KOPT-K1 (cell line): ENCODE data around the gene PTPRM.

Experiments used
- H3K27ac ChIP-seq: fragments of 200-600 bp; sonication (generic); 2 replicates; pipeline ENCODE4 v1.5.1; 2016; ENCODE audit warnings: antibody characterized with exemption, mild to moderate bottlenecking, low read depth, low read length; ENCODE audit not compliant: poor library complexity, severe bottlenecking
- H3K36me3 ChIP-seq: fragments of 200-600 bp; sonication (generic); 2 replicates; pipeline ENCODE4 v1.5.1; 2017; ENCODE audit warnings: antibody characterized with exemption, mild to moderate bottlenecking, low read length, moderate library complexity; ENCODE audit not compliant: insufficient read depth
- H3K9me3 ChIP-seq: fragments of 200-600 bp; sonication (generic); 2 replicates; pipeline ENCODE4 v1.5.1; 2017; ENCODE audit warnings: antibody characterized with exemption, low read length, mild to moderate bottlenecking; ENCODE audit not compliant: insufficient read depth, poor library complexity, severe bottlenecking

PTPRM gene

DNA sequence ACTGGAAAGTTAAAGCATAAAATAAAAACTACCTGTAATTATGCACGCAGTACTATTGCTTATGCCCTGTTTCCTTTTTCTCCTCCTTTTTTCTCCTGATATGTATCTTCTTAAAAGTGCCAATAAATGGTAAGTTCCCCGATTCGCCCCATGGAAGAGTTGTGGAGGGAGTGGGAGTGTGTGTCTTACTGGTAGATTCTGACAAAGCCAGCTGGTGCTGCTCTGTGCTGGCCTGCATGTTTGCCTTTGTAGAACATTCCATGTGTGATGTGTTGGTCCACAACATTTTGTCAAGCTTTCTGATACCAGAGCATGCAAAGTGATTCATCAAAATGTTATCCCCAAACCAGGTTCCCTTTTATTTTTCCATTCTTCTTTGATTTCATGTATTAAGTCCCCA, 685.3 kb downstream of the PTPRM start:
- H3K27ac ChIP-seq = no peak overlapping the region
- H3K36me3 ChIP-seq = no peaks in the 10 kb centered on the region
- no peaks in the 10 kb centered on the region for H3K9me3 ChIP-seq

DNA sequence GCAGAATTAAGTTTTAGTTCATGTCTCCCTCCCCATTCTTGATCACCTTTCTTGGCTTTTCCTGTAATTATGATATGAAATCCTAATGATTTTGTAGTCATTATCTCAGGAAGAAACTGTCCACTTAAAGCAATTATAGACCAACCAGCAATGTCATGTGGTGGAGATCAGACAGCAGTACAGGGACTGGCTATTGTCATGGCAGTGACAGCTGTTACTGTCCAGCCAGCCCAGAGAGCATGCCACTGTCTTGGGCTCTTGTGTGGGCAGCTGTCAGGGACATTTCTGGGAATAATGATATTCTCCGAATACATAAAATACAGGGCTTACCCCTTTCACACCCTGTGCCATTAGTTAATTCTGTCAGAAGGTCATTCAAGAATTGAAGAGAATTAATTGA, 686.8 kb downstream of the PTPRM start:
- H3K36me3 ChIP-seq = no peaks in the 10 kb centered on the region
- H3K9me3 ChIP-seq = no peaks in the 10 kb centered on the region
- no peak overlapping the region for H3K27ac ChIP-seq

DNA sequence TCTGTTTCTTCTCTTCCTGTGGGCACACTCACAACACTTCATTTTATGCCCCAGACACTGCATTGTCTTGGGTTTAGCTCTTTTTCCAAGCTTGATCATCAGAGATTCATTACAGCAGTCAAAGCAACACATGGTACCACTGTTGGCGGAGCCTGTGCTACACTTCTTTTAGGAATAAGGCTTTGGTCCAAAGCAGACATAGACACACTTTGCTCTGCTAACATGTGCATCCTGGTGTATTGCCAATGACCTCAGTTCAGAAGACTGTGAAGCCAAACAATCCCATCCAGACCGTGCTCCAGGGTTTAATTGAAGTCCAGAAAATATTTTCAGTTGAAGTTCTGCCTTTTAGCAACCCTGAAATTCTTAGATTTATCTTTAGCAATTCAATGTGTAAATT, 687.5 kb downstream of the PTPRM start:
- H3K36me3 ChIP-seq = no peaks in the 10 kb centered on the region
- H3K27ac ChIP-seq = no peak overlapping the region
- no peaks in the 10 kb centered on the region for H3K9me3 ChIP-seq

GRCh38 chr18:8257851-8258434, 690.8 kb downstream of the PTPRM start:
- no peaks in the 10 kb centered on the region for H3K9me3 ChIP-seq
- no peaks in the 10 kb centered on the region for H3K36me3 ChIP-seq
- H3K27ac ChIP-seq = no peak overlapping the region

GRCh38 chr18:8260319-8260718, 693.2 kb downstream of the PTPRM start:
- Histone ChIP-seq H3K27ac (no peak overlapping the region), H3K36me3 (no peaks in the 10 kb centered on the region), H3K9me3 (no peaks in the 10 kb centered on the region)

DNA sequence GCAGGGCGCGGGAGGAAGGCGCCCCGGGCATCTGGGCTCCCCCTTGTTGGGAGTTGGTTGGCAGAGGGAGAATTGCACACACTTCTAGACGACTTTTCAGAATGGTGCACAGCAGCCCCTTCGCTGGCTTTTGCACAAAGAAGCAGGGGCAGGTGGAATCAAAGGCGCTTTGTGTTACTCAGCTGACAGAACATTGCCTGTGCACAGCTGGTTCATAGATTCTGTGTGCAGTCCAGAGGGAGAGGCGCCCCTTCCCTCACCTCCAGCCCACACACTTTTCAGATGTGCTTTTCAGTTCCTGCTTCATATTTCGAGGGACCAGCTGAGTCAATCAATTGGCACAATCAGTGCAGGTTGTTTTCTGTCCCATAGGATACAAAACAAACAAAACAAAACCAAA, 693.7 kb downstream of the PTPRM start:
- H3K27ac ChIP-seq = no peak overlapping the region
- H3K9me3 ChIP-seq = no peaks in the 10 kb centered on the region
- no peaks in the 10 kb centered on the region for H3K36me3 ChIP-seq

DNA sequence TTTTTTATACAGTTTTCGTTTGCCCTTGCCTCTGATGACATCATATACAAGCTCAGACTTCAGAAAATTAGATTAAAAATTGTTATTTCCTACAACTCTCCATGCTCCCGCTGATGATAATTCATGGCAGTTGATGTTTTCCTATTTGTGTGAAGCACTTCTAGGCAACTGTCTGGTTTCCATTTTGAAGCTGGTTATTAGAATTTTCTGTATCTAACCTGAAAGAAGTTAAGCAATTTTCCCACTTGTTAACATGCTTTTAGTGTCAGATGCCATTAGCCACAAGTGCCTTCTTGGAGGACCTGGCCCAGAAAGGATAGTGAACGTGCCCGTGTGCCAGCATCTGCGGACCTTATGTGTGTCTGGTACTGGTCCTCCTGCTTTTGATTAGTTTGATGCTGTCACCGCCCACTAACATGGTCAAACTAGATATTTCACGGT, 694.6 kb downstream of the PTPRM start:
- Histone ChIP-seq H3K36me3 (no peaks in the 10 kb centered on the region), H3K27ac (no peak overlapping the region), H3K9me3 (no peaks in the 10 kb centered on the region)

GRCh38 chr18:8262221-8262620, 695.1 kb downstream of the PTPRM start:
- Histone ChIP-seq H3K9me3 (no peaks in the 10 kb centered on the region), H3K27ac (no peak overlapping the region), H3K36me3 (no peaks in the 10 kb centered on the region)

GRCh38 chr18:8264116-8264515, 697.0 kb downstream of the PTPRM start:
- Histone ChIP-seq H3K36me3 (no peaks in the 10 kb centered on the region), H3K27ac (no peak overlapping the region), H3K9me3 (no peaks in the 10 kb centered on the region)

DNA sequence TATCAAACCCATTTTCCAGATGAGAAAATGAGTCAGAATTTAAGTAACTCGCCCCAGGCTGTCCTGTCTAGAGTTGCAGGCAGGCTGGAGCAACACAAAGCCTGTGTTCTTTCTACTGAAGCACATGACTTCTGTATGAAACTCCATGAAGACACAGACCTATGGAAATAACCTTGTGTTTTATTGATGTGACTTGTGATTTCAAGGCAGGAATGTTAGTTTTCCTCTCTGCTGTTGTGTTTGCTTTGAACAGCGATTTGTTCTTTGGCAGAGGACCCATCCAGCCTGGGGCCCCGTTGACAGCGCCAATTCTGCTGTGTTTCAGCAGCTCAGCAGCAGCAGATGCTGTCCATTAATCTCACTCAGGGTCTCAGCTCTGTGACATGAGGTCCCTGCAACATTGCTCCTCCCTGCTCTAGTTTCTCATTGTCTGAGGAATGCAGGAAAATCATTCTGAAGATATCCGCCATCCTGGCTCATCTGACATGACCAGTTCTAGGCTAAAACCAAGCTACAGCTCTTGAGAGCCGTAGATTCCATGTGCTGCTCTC, 697.8 kb downstream of the PTPRM start:
- no peak overlapping the region for H3K27ac ChIP-seq
- no peaks in the 10 kb centered on the region for H3K9me3 ChIP-seq
- no peaks in the 10 kb centered on the region for H3K36me3 ChIP-seq

GRCh38 chr18:8272254-8272653, 705.1 kb downstream of the PTPRM start:
- no peaks in the 10 kb centered on the region for H3K9me3 ChIP-seq
- H3K36me3 ChIP-seq = no peaks in the 10 kb centered on the region
- no peak overlapping the region for H3K27ac ChIP-seq

GRCh38 chr18:8274370-8274769, 707.3 kb downstream of the PTPRM start:
- H3K9me3 ChIP-seq = no peaks in the 10 kb centered on the region
- H3K36me3 ChIP-seq = no peaks in the 10 kb centered on the region
- H3K27ac ChIP-seq = no peak overlapping the region

- no peaks in the 10 kb centered on the region for H3K36me3 ChIP-seq
- no peak overlapping the region for H3K27ac ChIP-seq
- H3K9me3 ChIP-seq = no peaks in the 10 kb centered on the region
These were observed 709.3 kb downstream of the PTPRM start for GRCh38 chr18:8276406-8276805.

DNA sequence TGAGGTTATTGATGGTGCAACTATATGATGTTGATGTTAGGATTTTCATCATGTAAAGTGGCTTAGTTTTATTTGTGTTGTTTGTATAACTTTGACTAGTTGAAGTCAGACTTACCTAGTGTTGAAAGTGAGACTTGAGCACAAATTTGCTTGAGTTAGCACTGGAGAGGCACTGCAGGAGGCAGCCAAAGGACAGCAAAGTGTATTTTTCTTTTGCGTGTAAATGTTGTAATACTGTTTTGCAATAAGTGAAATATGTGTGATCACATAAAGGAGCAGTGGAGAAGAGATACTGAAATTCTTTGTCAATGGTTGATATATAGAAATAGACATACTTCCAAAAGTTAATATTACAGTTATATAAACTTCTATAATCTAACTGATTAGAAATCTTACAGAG, 710.2 kb downstream of the PTPRM start:
- Histone ChIP-seq H3K9me3 (no peaks in the 10 kb centered on the region), H3K36me3 (no peaks in the 10 kb centered on the region), H3K27ac (no peak overlapping the region)

DNA sequence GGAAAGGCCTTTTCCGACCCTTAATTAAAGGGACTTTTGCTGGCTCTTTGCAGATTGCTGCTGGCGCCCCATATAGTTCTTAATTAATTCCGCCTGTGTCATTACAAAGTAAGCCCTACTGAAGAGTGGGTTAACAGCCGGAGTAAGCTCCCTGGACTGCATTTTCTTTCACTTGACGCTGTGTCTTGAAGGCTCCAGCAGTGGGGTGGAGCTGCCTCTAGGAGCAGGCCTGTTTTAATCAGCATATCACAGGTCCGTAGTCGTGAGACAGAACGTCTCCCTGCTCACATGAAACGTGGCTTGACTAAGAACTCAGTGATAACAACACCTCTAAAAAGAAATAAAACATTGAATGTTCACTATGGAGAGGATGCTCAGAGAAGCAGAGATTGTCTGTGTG, 712.2 kb downstream of the PTPRM start:
- Histone ChIP-seq H3K9me3 (no peaks in the 10 kb centered on the region), H3K27ac (no peak overlapping the region)

DNA sequence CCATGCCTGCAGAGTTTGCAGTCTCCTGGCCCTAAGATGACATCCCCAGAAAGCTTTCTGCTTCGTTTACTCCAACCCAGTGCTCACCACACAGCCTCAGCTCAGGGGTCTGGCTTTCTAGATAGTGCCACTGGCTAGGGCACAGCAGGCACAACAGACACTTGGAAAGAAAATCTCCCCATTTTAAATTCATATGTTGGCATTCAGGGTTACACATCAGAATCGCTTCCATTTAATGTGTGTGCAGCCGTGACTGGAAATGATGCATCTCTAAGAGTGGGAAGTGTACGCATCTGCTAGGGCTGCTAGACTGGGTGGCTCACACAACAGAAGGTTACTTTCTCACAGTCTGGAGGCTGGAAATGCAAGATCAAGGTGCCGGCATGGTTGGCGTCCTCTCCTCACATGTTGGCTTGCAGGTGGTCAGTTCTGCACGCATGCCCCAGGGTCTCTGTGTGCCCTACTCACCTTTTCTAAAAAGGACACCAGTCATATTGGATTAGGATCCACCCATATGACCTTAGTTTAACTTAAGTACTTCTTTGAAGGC, 712.7 kb downstream of the PTPRM start:
- H3K9me3 ChIP-seq = no peaks in the 10 kb centered on the region
- no peaks in the 10 kb centered on the region for H3K36me3 ChIP-seq
- no peak overlapping the region for H3K27ac ChIP-seq

More for the DNA sequence above, 712.2 kb downstream of the PTPRM start:
- no peaks in the 10 kb centered on the region for H3K36me3 ChIP-seq
